A204.1 (cell line): ENCODE results near the gene UBA1.
A peak's percentile ranks its signal among the peaks of the same experiment; 100 is the strongest.
"Not testable (repeated sequence)": the region's sequence is repeated elsewhere in the genome, so short reads cannot be mapped to it uniquely, and the experiment has no call there.

Experiments
- FAIRE-seq: peaks from 2 replicates; lab custom pipeline; 2012; peaks lifted over from hg19 to GRCh38; lab: Jason Lieb, UNC

Gene UBA1

DNA sequence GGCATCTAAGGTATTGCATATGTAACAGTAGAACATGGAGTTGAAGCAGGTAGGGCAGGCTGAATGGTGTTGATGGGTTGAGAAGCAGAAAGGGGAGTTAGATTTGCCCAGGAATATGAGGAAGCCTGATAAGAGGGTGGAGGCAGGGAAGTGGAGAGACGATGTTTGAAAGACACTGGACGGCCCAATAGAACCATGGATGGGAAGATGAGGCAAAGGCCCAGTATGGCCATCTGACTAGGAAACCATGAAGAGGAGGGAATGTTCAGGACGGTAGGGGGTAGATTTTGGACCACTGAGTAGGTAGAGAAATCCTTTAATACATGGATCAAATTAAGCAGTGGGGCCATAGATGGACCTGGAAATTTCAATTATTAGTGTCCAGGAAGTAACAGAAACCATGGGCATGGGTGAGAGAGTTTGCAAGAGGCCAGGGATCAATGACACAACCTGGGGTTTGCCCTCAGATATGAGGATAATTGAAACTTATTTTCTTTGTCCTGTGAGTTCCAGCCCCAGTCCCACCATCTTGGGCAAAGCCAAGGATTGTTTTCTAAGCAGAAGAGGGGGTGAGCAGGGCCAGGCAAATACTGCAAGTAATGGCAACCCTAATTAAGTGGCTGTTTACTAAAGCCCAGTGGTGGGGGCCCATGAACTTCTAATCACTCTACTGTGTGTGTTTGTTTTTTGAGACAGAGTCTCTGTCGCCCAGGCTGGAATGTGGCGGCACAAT is 36.7 kb downstream of the UBA1 start:
- FAIRE-seq, result no peak

- no peak for FAIRE-seq
Measured at GRCh38 chrX:47231167-47231566, 37.5 kb downstream of the UBA1 start.

- no peak for FAIRE-seq
Measured at GRCh38 chrX:47232197-47232802, 38.7 kb downstream of the UBA1 start.

GRCh38 chrX:47232803-47233332 is 39.2 kb downstream of the UBA1 start, which contains the start of gene USP11:
TSS of gene USP11 (plus strand) at chrX:47233009. CDS start at chrX:47233044, 35 bp downstream.
- no peak for FAIRE-seq

- FAIRE-seq, result peak; percentile 98
Measured at GRCh38 chrX:47233333-47234113, 39.9 kb downstream of the UBA1 start.

DNA sequence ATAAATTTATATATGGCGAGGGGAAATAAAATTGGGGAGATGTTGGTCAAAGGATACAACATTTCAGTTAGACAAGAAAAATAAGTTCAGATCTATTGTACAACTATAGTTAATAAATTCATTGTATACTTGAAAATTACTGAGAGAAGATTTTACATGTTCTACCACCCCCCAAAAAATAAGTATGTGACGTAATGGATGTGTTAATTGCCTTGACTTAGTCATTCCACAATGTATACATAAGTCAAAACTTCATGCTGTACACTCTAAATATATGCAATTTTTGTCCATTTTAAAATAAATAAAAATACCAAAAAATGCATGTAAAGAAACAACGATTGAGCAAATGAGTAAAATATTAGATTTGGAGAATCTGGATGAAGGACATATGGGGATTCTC is 41.0 kb downstream of the UBA1 start:
- peak; percentile 77 for FAIRE-seq

DNA sequence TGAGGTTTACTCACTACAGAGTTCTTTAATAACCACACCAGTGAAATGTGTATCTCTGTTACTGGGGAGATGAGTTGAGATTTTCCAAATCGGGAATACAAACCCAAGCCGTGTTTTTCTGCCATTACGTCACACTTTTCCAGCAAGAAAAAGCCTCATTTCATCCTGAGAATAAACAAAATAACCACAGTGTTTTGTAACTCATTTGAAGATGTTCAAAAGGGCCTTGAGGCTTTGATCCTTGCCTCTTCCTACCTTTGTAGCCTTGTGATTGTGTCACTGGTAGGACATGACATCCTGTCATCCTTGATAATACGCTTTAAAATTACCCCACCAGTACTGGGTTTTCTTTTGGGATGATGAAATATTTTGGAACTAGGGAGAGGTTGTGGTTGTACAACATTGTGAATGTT is 42.1 kb downstream of the UBA1 start:
- no peak for FAIRE-seq

DNA sequence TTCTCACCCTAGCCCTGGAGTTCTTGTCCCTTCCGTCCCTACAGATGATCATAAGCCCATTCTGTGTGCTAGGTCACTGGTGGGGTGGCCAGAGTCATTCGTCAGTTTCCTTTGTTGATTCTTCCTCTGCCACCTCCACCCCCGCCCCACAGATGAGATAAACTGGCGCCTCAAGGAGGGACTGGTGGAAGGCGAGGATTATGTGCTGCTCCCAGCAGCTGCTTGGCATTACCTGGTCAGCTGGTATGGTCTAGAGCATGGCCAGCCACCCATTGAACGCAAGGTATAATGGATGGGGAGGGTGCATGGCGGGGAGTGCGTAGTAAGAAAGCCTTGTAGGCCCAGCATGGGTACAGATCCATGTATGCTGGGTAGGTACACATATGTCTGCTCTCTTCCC is 45.6 kb downstream of the UBA1 start:
- FAIRE-seq, result no peak

DNA sequence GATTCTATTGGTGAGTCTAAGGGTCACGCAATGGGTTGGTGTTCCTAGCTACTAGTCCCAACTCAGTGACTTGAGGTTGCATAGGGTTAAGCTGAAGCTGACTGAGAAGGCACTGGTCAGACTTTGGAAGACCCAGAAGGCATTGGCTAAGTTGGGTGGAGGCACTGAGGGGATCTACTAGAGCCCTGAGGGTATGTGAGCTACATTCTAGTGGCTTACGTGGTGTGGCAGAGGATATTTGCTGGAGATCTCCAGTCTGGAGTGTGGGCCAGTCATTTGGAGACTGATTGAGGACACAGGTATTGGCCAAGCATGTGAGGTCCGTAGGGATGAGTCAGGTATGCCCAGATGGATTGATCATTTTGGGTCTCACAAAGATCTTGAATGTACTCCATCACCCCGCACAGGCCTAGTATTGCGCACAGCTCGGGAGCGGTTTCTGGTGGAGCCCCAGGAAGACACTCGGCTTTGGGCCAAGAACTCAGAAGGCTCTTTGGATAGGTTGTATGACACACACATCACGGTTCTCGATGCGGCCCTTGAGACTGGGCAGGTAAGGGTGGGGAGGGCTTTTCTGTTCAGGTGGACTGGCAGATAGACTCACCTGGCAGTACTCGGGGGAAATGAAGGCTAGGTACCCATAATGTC is 46.4 kb downstream of the UBA1 start:
- FAIRE-seq, result no peak

- no peak for FAIRE-seq
Measured at GRCh38 chrX:47240619-47241018, 47.0 kb downstream of the UBA1 start.

- no peak for FAIRE-seq
Measured at GRCh38 chrX:47241201-47242011, 47.8 kb downstream of the UBA1 start.

GRCh38 chrX:47242321-47242720 is 48.7 kb downstream of the UBA1 start:
- FAIRE-seq, result no peak

DNA sequence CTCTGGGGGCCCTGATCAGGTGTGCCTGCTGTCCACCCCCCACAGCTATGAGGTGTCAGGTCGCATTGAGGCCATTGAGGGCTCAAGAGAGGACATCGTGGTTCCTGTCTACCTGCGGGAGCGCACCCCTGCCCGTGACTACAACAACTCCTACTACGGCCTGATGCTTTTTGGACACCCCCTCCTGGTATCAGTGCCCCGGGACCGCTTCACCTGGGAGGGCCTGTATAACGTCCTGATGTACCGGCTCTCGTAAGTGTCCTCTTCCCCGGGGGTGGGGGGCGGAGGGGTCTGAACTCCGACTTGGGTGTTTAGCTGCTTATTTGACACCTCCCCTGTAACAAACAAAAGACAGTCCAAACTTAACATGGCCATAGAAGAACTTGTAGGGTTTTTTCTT is 49.7 kb downstream of the UBA1 start:
- FAIRE-seq, result no peak

- FAIRE-seq, result no peak
Measured at GRCh38 chrX:47244676-47245075, 51.0 kb downstream of the UBA1 start.

GRCh38 chrX:47245156-47245555 is 51.5 kb downstream of the UBA1 start:
- no peak for FAIRE-seq

GRCh38 chrX:47247206-47247998 is 53.8 kb downstream of the UBA1 start:
- no peak for FAIRE-seq

- FAIRE-seq, result no peak
Measured at GRCh38 chrX:47247999-47248320, 54.3 kb downstream of the UBA1 start.

DNA sequence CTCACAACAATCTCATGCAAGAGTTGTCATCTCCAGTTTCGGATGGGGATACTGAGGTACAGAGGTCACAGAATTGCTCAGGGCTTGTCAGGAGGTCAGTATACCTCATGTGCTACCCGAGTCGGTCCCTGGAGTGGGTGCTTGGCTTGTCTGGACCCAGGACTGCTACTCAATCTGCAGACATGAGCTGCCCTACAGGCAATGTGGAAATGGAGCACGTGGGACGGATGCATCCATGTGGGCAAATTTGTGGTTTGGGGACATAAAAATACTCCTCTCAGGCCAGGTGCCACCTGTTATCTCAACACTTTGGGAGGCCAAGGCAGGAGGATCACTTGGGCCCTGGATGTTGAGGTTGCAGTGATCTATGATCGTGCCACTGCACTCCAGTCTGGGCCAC is 54.9 kb downstream of the UBA1 start:
- no peak for FAIRE-seq

DNA sequence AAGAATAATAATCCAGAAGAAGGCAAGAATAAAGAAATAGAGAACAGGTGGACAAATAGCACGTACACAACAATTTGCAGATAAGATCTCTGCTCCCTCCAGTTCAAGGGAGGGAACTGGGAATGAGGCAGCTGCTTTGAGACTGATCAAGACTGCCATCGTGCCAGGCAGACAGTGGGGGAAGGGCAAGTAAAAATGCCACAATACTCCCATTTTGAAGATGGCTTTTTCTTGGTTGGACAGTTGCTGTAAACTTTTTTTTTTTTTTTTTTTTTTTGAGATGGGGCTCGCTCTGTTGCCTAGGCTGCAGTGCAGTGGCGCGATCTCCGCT is 56.4 kb downstream of the UBA1 start:
- no peak for FAIRE-seq

DNA sequence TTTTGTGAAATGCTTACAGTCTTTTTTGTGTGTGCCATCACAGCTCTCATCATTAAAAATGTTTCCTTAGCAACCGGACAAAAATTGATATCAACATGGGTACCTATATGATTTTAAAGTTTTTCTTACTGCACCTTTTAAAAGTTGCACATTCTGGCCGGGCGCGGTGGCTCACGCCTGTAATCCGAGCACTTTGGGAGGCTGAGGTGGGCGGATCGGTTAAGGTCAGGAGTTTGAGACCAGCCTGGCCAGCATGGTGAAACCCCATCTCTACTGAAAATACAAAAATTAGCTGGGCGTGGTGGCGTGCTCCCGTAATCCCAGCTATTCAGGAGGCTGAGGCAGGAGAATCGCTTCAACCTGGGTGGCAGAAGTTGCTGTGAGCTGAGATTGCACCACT is 64.0 kb downstream of the UBA1 start:
- not testable (repeated sequence) for FAIRE-seq
